C1 segment of cervical spinal cord (tissue), 14 donors: ENCODE data around the gene XIAP.
"Not testable (repeated sequence)": the region's sequence is repeated elsewhere in the genome, so short reads cannot be mapped to it uniquely, and the experiment has no call there.

Source experiments
- DNase-seq, 14 donors: peaks; one replicate each; lab custom pipeline; 2025; lab: John Stamatoyannopoulos, UW

The XIAP gene

DNA sequence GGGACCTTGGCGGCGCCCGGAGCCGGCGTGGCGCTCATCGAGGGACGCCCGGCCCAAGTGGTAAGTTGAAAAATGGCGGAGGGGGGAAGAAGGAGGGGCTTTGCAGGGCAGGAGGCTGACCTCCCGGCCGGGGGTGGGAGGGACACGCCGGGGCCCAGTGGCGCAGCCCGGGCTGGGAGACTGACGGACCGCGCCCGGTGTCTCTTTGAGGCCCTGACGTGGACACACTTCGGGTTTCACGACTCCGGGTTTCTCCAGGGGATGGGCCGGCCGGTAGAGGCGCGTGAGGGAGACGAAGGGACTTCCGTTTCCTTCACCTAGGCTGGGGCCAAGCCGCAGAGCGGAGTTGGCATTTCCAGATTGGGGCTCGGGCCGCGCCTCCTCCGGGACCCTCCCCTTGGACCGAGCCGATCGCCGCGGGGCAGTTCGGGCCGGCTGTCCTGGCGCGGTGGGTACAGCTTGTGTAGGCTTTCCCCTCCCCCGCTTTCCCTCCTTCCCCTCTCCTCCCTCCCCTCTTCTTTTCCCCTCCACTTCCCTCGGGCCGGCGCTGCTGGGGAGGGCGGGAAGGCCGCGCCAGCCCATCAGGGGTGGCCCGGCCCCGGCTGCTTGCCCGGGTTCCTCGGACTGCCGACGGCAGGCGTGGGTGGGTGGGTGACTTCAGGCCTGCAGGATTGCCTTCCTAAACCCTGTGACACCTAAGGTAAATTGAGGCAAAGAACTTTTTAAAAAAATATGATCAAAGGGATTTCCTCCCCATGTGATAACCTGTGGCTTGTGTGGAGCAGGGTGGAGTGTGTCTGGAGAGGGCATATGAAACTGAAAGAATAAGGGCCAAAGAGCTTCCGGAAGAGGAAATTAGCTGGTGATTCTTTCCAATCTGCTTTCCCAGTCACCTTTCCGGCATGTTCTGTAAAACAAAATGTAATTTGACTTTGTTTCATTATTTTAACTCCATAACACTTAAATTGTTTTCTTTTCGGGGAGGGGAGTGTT, at the start of gene XIAP:
XIAP (plus strand) TSS at position 208 of the 993 bp plus-strand sequence. CDS start 25,610 bp downstream, outside the sequence.
- peak in 13 of 14 donors; percentile 18 to 89 (median 78) for DNase-seq

DNA sequence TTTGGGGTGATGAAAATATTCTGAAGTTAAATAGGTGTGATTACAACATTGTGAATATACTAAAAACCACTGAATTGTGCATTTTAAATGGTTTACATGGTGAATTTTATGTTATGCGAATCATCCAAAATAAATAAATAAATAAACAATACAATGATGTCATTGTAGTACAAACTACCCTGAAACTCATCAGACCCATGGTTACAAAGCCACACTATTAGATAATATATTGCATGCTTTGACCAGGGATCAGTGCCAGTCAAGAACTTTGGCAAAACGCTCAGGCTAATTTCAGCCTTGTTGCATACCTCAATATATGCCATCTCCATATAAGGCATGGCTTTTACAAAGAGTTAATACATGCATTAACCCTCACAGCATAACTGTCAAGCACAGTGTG, 45.5 kb upstream of the XIAP start:
- no peak for DNase-seq

DNA sequence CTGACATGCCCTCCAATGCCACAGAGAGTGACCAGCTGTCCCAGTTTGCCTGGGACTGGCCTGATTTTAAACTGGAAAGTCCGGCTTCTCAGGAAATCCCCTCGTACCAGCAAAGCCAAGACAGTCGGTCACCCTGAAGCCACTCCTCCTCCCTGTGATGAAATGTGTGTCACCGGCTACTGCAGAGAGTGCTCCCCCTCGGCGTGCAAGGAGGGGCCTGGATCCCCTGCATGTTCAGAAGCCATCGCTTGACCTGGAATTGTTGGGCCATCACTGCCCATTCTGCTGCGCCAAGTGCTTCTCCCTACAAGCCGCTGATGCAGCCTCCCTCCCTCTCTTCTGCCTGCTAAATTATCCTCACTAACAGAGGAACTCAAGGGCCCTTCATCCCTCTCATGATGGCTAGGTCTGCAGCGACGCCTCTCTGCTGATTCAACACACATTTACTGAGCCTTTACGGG, 44.9 kb upstream of the XIAP start:
- not testable (repeated sequence) for DNase-seq

DNA sequence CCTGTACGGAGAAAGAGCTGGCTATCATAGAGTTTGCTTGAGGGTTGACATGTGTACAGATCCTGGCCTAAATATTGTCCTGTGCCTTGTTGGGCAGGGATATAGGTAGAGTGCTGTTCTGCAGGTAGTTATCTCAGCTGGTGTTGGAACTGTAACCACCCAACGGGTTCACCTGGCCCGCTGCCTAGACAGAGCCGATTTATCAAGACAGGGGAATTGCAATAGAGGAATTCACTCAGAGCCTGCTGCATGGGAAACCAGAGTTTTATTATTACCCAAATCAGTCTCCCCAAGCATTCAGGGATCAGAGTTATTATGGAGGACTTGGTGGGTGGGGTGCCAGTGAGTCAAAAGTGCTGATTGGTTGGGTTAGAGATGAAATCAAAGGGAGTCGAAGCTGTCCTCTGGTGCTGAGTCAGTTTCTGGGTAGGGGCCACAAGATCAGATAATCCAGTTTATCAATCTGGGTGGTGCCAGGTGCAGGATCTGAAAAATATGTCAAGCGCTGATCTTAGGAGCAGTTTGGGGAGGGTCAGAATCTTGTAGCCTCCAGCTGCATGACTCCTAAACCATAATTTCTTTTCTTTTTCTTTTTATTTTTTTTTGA, 42.5 kb upstream of the XIAP start:
- no peak for DNase-seq

DNA sequence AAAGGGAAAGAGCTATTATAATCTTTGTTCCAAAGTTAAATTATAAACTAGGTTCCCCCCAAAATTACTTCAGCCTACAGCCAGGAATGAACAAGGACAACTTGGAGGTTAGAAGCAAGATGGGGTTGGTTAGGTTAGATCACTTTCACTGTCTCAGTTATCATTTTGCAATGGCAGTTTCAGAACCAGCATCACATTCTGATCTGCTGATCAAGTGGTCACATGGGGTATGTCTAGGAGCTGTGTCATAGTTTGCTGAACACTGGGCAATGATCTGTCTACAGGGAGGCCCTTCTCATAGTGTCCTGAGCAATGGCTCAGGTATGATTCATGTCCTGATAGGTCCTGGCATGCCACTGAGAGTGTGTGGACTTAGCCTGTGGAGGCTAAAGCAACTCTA, 41.6 kb upstream of the XIAP start:
- no peak for DNase-seq

DNA sequence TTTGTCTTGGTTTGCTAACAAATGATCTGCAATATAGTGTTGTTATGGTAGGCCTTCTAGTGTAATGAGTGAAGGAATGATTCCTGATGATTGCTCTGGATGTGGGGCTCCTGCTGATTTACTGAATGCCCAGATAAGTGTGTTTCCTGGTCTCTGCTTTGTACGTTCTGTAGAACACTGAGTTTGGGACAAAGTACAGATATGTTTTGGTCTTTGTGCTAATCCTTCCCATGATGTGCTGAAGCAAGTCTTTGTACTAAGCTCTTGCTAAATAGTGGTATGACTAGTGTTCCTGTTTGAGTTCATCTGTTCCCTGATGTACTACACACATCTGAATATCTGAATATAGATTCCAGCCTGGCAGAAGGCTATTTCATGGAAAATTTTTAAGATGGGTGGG, 36.9 kb upstream of the XIAP start:
- DNase-seq, result no peak

DNA sequence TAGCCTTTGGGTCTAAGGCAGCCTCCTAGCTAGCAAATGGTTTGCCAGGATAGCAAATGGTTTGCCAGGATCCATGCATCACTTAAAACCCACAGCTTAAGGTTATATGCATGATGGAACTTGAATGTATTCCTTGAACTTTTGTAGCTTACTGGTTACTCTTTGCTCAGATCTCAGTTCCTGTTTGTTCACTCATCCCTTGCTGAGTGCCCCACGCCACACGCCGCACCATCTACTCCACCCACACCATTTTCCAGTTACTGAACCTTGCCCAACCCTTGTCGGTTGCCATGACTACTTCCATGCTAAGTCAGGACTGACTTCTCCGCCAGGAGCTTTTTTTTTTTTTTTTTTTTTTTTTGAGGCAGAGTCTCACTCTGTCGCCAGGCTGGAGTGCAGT, 29.5 kb upstream of the XIAP start:
- no peak for DNase-seq

DNA sequence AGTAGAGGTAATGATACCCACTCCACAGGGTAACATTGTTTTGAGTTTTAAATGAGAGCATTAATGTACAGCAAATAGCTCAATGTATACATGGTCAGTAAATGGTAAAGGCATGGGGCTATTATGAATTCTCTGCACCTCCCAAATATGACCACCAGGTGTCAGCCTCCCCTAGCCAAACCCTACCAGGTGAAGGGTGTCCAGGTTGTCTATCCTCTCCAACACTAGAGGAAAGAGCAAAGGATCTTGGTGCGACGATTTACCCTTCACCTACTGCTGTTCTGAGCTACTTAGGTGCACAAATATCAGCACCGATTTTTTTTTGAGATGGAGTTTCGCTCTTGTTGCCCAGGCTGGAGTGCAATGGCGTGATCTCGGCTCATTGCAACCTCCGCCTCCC, 26.5 kb upstream of the XIAP start:
- peak in 6 of 14 donors; percentile 0 to 27 (median 1) for DNase-seq

DNA sequence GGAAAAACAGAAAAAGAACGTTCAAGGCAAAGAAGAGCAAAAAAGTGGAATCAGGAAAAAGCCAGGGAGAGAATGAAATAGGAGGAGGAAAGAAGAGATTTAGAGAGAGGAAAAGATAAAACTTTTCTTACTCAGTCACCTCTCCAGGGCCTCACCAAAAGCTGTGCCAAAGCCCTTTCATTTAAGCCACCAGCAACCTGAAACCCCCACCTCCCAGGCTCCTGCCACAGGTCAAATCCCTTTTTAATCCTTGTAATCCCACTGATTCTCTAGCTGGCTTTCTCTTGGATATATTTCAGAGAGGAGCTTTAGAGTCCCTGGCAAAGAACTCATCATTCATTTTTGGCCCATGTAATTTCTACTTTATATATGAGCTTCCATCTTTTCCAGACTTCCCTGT, 25.7 kb upstream of the XIAP start:
- no peak for DNase-seq

DNA sequence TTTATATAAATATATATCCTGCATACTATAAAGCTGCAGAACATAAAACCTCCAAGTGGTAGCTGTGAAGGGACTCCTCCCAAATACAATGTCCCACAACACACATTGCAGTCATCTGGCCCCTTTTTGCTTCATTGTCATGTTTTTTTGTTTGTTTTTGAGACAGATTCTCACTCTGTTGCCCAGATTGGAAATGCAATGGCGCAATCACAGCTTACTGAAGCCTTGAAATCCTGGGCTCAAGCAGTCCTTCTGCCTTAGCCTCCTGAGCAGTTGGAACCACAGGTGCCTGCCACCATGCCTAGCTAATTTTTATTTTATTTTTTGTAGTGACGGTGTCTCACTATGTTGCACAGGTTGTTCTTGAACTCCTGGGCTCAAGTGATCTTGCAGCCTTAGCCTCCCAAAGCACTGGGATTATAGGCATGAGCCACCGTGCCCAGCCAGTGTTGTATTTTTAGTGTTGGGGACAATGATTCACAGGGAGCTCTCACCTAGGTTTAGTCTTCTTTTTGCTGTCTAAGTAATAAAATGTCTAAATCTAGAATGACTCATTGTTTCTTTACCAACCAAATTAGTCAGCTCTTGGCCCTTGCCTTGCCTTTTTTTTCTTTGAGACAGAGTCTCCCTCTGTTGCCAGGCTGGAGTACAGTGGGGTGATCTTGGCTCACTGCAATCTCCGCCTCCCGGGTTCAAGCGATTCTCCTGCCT, 24.0 kb upstream of the XIAP start:
- DNase-seq, result no peak

DNA sequence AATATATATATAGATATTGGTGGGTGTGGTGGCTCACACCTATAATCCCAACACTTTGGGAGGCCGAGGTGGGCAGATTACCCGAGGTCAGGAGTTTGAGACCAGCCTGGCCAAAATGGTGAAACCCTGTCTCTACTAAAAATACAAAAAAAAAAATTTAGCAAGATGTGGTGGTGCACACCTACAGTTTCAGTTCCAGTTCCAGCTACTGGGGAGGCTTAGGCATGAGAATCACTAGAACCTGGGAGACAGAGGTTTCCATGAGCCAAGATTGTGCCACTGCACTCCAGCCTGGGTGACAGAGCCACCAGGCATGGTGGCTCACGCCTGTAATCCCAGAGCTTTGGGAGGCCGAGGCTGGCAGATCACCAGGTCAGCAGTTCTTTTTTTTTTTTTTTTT, 14.7 kb upstream of the XIAP start:
- not testable (repeated sequence) for DNase-seq

DNA sequence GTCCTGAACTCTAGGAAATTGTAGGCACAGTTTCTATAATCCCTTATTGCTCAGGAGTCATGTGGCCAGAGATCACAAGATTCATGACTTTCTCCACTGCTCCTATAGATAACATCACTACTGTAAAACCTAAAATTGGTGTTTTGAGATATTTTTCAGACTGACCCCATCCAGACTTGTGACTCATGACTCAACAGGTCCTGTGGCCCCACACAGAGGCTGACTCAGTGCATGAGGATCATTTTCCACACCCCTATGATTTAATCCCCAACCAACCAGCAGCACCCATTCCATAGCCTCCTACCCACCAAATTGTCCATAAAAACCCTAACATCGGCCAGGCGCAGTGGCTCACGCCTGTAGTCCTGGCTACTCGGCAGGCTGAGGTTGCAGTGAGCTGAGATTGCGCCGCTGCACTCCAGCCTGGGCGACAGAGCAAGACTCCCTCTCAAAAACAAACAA, 13.2 kb upstream of the XIAP start:
- no peak for DNase-seq

DNA sequence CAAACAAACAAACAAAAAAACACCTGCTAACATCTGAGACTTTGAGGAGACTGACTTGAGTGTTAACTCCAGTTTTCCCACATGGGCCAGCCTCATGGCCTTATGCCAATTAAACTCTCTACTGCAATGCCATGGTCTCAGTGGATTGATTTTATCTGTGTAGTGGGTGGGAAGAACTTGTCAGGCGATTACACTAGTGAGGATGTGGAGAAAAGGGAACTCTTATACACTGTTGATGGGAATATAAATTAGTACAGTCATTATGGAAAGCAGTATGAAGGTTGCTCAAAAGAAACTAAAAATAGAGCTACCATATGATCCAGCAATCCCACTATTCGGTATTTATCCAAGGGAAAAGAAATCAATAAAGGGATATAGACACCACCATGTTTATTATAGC, 12.8 kb upstream of the XIAP start:
- no peak for DNase-seq

DNA sequence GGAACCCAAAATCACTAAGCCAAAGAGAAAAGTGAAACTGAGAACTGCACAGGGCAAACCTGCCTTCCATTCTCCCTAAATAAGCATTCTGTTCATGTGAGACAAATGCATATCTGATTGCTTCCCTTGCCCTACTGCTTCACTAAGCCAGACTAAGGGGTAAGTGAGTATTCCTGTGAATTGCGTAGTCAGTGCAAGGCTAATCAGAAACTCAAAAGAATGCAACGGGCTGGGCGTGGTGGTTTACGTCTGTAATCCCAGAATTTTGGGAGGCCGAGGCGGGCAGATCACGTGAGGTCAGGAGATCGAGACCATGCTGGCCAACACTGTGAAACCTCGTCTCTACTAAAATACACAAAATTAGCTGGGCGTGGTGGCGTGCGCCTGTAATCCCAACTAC, 10.8 kb upstream of the XIAP start:
- DNase-seq, result no peak

DNA sequence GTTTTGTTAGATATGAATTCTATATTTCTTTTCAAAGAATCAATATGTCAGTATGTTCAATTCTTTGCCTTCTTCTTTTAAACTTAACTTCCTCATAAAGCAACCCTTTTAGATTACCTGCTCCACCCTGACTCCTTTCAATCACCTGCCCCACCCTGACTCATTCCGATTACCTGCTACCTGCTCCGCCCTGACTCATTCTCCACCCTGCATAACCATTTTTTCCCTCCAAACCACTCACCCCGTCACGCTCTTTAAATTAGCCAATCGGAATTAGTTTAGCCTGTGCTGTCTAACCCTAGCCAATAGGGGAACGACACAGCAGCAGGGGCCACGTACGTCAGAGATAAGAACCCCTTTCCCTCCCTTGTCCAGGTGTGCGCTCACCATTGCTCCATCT, 9.9 kb upstream of the XIAP start:
- DNase-seq, result not testable (repeated sequence)

DNA sequence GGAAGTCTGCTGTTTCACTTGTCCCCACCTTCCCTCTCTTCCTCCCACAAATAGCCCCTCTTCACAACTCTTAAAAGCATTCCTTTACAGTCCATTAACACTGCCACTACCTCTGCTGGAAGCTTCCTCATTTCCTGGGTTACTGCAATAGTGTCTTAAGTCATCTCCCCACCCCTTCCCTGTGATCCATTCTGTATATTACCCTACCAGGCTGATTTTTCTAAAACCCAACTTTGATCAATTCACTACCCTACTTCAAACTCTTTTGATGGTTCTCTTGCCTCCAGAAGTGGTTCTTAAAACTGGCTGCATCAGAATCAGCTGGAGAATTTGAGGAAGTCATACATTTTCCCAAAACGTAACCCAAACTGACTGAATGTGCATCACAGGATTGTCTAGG, 8.8 kb upstream of the XIAP start:
- DNase-seq, result no peak

DNA sequence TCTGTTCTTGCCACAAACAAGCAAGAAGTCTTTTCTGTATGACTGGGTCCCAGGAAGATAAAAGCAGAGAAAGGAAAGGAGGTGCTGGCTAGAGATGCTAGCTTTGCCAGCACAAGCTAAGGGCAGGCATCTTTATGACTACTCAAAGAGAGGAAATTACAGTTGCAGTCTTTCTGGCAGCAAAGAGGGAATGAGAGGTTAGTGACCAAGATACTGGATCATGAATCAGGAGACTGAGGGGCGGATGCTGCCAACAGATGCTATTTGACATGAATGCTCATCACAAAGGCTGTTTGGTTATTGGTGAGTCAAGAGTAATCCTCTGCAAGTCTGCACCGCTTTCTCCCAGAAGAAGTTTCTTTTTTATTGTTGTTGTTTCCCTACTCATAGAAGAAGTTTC, 5.5 kb upstream of the XIAP start:
- DNase-seq, result no peak

DNA sequence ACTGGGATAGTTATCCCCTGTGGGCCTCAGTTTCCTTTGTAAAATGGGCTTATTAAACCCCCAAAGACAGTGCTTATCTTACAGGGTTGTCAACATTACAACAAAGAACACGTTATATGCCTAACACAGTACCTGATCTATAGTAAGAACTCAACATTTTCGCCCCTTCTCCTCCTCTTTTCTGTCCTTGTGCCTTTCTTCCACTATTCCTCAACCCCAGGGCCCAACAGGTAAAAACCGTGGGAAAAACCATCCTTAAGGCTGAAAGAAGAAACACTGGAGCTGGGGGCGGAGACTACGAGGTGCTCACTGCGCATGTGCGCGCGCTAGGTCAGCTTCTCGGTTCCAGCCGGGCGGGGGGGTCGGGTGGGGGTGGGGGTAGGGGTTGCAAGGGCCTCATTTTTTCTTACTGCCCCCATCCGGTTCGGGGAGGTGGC, 426 bp upstream of the XIAP start:
- DNase-seq, result peak in 12 of 14 donors; percentile 58 to 89 (median 78)

DNA sequence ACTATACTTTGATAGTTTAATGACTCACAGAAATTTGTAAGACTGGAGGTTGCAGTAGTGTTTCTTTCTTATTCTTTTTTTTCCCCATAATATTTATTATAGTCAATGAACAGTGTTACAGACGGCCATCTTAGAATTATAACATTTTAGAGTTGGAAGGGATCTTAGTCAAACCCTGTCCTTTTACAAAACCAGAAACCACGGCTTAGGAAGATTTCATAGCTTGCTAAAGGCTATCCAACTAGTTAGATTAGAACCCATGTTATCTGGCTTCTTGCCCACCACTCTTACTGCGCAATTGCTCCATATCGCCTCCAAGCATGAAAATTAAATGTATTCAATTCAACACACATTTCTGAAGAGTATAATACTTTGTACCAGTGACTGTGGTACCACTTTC, 1.1 kb downstream of the XIAP start:
- DNase-seq, result no peak

DNA sequence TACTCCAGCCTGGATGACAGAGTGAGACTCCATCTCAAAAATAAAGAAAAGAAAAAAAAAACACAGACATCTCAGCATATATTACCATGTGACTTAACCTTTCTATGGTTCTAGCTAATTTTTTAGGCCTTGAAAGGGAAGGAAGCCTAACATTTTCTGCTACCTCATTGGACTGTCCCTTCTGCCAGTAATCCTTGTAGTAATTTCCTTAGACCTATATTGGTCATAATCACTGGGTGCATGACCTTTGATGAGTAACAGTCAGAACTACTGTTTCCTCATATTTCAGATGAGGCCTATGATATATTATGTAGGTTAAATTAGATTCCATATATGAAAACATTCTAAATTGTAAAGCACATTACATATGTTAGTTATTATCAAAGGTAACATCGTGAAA, 9.6 kb downstream of the XIAP start:
- no peak for DNase-seq

DNA sequence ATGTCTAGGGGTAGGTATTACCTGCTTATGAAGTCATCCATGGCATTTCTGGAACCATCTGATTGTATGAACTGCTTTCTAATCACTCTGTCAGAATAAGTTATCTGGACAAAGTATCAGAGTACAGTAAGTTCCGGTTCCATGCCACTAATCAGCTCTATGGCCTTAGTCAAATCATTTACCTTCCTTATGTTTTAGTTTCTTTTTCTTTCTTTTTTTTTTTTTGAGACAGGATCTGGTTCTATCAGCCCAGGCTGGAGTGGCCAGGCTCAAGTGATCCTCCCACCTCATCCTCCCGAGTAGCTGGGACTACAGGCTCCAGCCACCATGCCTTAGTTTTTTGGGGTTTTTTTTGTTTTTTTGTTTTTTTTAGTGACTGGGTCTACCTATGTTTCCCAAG, 11.5 kb downstream of the XIAP start:
- DNase-seq, result no peak

DNA sequence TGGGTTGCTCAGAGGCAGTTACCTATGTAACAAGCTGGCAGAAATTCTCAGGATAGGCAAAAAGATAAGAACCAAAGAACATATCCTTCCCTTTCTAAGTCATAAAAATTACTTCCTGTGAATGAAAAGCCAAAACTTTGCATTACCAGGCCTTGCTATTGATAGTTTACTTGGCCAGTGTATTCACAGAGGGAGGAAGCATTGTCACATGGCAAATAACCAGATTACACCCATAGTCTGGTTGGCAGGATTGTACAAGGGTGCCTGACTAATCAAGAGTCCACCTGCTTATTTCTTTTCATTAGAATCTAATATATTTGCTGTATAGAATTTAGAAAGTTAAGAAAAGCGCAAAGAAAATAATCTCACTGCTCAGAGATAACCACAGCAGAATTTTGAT, 14.1 kb downstream of the XIAP start:
- no peak for DNase-seq
